Mucosa of stomach (tissue), 1 donor: ENCODE measurements around the gene PROKR1.

ENCODE experiments used
- H3K27me3 ChIP-seq: one replicate; pipeline ENCODE4 v1.7.0; 2013; ENCODE audit warnings: mild to moderate bottlenecking, low read length; ENCODE audit not compliant: control insufficient read depth, insufficient read depth
- H3K36me3 ChIP-seq: one replicate; pipeline ENCODE4 v1.7.0; 2013; ENCODE audit warnings: low read length; ENCODE audit not compliant: control insufficient read depth, insufficient read depth
- H3K4me1 ChIP-seq: one replicate; pipeline ENCODE4 v1.7.0; 2013; ENCODE audit warnings: mild to moderate bottlenecking, low read length; ENCODE audit not compliant: control insufficient read depth, insufficient read depth
- H3K4me3 ChIP-seq: one replicate; pipeline ENCODE4 v1.7.0; 2013; ENCODE audit warnings: low read length
- H3K9ac ChIP-seq: one replicate; pipeline ENCODE4 v1.7.0; 2013; ENCODE audit warnings: mild to moderate bottlenecking, low read length, moderate library complexity
- H3K9me3 ChIP-seq: one replicate; pipeline ENCODE4 v1.7.0; 2013; ENCODE audit warnings: mild to moderate bottlenecking, low read length, moderate library complexity; ENCODE audit not compliant: control insufficient read depth
- donor health status: Pancreatic carcinoma.

Gene PROKR1

GRCh38 chr2:68687018-68687417 is 43.6 kb downstream of the PROKR1 start:
- Histone ChIP-seq H3K36me3 (no peaks in the 10 kb centered on the region), H3K9me3 (no peaks in the 10 kb centered on the region), H3K27me3 (no peaks in the 10 kb centered on the region), H3K9ac (no peak overlapping the region), H3K4me3 (no peak overlapping the region), H3K4me1 (no peaks in the 10 kb centered on the region)

- Histone ChIP-seq H3K4me3 (no peak overlapping the region), H3K27me3 (no peaks in the 10 kb centered on the region), H3K9ac (no peak overlapping the region), H3K4me1 (no peaks in the 10 kb centered on the region), H3K36me3 (no peaks in the 10 kb centered on the region), H3K9me3 (no peaks in the 10 kb centered on the region)
These were observed 46.5 kb downstream of the PROKR1 start for GRCh38 chr2:68689553-68690537.

- no peak overlapping the region for H3K4me3 ChIP-seq
- no peaks in the 10 kb centered on the region for H3K36me3 ChIP-seq
- no peak overlapping the region for H3K9ac ChIP-seq
- H3K9me3 ChIP-seq = no peaks in the 10 kb centered on the region
- no peaks in the 10 kb centered on the region for H3K4me1 ChIP-seq
- no peaks in the 10 kb centered on the region for H3K27me3 ChIP-seq
These were observed 47.5 kb downstream of the PROKR1 start for GRCh38 chr2:68690851-68691250.

GRCh38 chr2:68692511-68692910 is 49.1 kb downstream of the PROKR1 start:
- Histone ChIP-seq H3K27me3 (no peaks in the 10 kb centered on the region), H3K9ac (no peak overlapping the region), H3K4me3 (no peak overlapping the region), H3K36me3 (no peaks in the 10 kb centered on the region), H3K9me3 (no peaks in the 10 kb centered on the region), H3K4me1 (no peaks in the 10 kb centered on the region)

- no peaks in the 10 kb centered on the region for H3K27me3 ChIP-seq
- no peaks in the 10 kb centered on the region for H3K36me3 ChIP-seq
- no peaks in the 10 kb centered on the region for H3K9me3 ChIP-seq
- no peak overlapping the region for H3K4me3 ChIP-seq
- no peak overlapping the region for H3K9ac ChIP-seq
- H3K4me1 ChIP-seq = no peaks in the 10 kb centered on the region
These were observed 50.6 kb downstream of the PROKR1 start for GRCh38 chr2:68693951-68694350.

- no peak overlapping the region for H3K9ac ChIP-seq
- no peaks in the 10 kb centered on the region for H3K4me1 ChIP-seq
- H3K9me3 ChIP-seq = no peaks in the 10 kb centered on the region
- H3K36me3 ChIP-seq = no peaks in the 10 kb centered on the region
- H3K4me3 ChIP-seq = no peak overlapping the region
- no peaks in the 10 kb centered on the region for H3K27me3 ChIP-seq
These were observed 52.6 kb downstream of the PROKR1 start for GRCh38 chr2:68695971-68696370.

GRCh38 chr2:68696554-68696953 is 53.2 kb downstream of the PROKR1 start:
- H3K9me3 ChIP-seq = no peaks in the 10 kb centered on the region
- H3K9ac ChIP-seq = no peak overlapping the region
- no peaks in the 10 kb centered on the region for H3K27me3 ChIP-seq
- no peak overlapping the region for H3K4me3 ChIP-seq
- H3K36me3 ChIP-seq = no peaks in the 10 kb centered on the region
- H3K4me1 ChIP-seq = no peaks in the 10 kb centered on the region

GRCh38 chr2:68698567-68699377 is 55.4 kb downstream of the PROKR1 start:
- Histone ChIP-seq H3K4me3 (no peak overlapping the region), H3K9ac (no peak overlapping the region), H3K27me3 (no peaks in the 10 kb centered on the region), H3K36me3 (no peaks in the 10 kb centered on the region), H3K9me3 (no peaks in the 10 kb centered on the region), H3K4me1 (no peaks in the 10 kb centered on the region)

GRCh38 chr2:68700560-68700959 is 57.2 kb downstream of the PROKR1 start:
- H3K27me3 ChIP-seq = no peaks in the 10 kb centered on the region
- no peaks in the 10 kb centered on the region for H3K36me3 ChIP-seq
- H3K4me3 ChIP-seq = no peak overlapping the region
- H3K4me1 ChIP-seq = no peaks in the 10 kb centered on the region
- no peak overlapping the region for H3K9ac ChIP-seq
- H3K9me3 ChIP-seq = no peaks in the 10 kb centered on the region

GRCh38 chr2:68706637-68707036 is 63.3 kb downstream of the PROKR1 start:
- H3K27me3 ChIP-seq = no peaks in the 10 kb centered on the region
- no peak overlapping the region for H3K9ac ChIP-seq
- H3K36me3 ChIP-seq = no peaks in the 10 kb centered on the region
- H3K9me3 ChIP-seq = no peaks in the 10 kb centered on the region
- no peak overlapping the region for H3K4me3 ChIP-seq
- no peaks in the 10 kb centered on the region for H3K4me1 ChIP-seq
